HUES6 (cell line): ENCODE results near the gene EN2.
A peak's percentile ranks its signal among the peaks of the same experiment; 100 is the strongest.

ENCODE experiments used
- H3K27ac ChIP-seq: 2 replicates; pipeline ENCODE4 v1.7.0; 2013; ENCODE audit warnings: low read depth, mild to moderate bottlenecking, low read length, inconsistent platforms
- H3K27me3 ChIP-seq: 2 replicates; pipeline ENCODE4 v1.6.1; 2013; ENCODE audit warnings: low read length; ENCODE audit not compliant: control insufficient read depth, insufficient read depth
- H3K36me3 ChIP-seq: 2 replicates; pipeline ENCODE4 v1.6.1; 2013; ENCODE audit warnings: low read length; ENCODE audit not compliant: control insufficient read depth, insufficient read depth
- H3K4me1 ChIP-seq: 2 replicates; pipeline ENCODE4 v1.6.1; 2013; ENCODE audit warnings: low read length; ENCODE audit not compliant: control insufficient read depth, insufficient read depth
- H3K4me3 ChIP-seq: 2 replicates; pipeline ENCODE4 v1.5.1; 2013; ENCODE audit warnings: low read depth, low read length
- H3K9ac ChIP-seq: one replicate; pipeline ENCODE4 v1.6.1; 2013; ENCODE audit warnings: mild to moderate bottlenecking, low read length
- H3K9me3 ChIP-seq: 2 replicates; pipeline ENCODE4 v1.6.1; 2013; ENCODE audit warnings: low read depth, low read length; ENCODE audit not compliant: control insufficient read depth, insufficient read depth

Gene EN2

DNA sequence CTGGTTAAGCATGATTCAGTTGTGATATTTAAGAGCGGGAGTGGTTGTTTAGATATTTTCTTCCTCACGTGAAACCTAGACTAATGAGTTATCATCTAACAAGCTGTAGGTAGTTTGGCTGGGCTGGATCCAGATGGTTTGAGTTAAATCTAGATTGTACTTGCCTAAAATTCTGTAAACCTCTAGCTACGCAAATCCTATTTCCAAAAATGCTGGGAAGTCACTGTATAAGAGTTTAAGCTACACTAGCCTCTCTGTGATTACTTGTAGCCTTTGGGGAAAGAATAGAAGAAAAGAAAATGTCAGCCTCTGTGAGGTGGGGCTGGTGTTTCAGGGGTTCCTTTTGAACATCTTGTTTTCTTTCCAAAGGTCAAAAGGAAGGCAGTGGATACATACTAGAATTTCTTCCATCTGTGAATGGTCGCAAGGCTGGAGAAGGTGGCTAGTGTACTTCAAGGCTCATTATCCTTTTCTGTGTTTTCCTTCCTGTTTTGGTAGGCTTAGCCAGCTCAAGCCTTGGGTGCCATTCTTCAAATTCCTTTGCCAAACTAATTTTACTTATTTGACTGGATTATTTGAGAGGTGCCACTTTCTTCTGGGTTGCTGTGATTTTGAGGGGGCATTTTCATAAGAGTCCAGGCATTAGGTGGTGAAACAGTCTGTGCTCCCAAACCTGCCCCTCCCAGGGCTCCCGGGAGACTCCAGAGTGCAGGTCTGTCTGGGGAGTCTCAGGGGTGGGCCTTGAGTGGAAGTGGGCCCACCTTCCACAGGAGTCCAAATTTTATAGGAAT lies 5.2 kb upstream of the EN2 start:
- Histone ChIP-seq H3K9ac (no peak overlapping the region), H3K27me3 (peaks cover 98% of the 10 kb centered on the region), H3K4me1 (peaks cover 24% of the 10 kb centered on the region), H3K9me3 (no peaks in the 10 kb centered on the region), H3K4me3 (no peak overlapping the region), H3K27ac (no peak overlapping the region), H3K36me3 (no peaks in the 10 kb centered on the region)

DNA sequence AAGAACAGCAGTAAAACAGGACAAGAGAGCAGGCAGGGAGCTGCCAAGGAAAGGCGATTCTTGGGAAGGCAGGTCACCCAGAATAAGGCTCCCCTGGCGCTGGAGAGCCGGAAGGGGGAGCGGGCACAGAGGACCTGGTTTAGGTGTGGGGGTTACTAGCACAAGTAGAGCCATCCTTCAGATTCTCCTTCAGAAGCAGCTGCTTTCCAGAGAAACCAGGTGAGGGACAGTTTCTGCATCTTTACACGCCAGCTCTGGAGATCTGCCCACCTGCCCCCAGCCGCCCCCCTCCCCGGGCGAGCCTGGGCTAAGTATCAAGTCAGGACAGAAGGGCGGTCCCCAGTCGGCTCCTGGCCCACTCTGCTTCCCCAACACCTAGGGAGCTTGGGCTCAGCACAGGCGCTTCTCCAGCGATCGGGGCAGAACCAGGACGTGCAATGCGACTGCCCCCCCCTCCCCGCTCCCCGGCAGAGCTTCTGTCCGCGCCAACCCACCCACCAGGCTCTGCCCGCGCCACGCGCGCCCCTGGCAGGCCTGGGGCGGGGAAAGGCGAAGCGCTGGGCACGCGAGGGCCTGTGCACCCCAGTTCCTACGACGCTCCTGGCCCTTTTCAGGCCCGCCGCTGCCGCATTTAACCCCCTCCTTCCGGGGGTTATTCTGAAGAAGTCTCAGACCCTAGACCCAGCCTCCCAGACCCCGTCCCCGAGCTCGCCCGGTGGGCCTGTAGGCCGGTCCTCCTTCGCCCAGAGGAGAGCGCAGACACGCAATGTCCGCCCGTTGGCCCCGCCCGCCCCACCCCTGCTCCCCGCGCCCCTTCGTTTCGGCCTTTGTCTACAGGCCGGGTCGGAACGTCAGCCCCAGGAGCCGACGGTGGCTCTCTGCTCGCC lies 4.4 kb upstream of the EN2 start:
- Histone ChIP-seq H3K27ac (no peak overlapping the region), H3K27me3 (peaks cover 98% of the 10 kb centered on the region), H3K9me3 (no peaks in the 10 kb centered on the region), H3K36me3 (no peaks in the 10 kb centered on the region), H3K4me3 (no peak overlapping the region), H3K4me1 (peaks cover 22% of the 10 kb centered on the region), H3K9ac (no peak overlapping the region)

DNA sequence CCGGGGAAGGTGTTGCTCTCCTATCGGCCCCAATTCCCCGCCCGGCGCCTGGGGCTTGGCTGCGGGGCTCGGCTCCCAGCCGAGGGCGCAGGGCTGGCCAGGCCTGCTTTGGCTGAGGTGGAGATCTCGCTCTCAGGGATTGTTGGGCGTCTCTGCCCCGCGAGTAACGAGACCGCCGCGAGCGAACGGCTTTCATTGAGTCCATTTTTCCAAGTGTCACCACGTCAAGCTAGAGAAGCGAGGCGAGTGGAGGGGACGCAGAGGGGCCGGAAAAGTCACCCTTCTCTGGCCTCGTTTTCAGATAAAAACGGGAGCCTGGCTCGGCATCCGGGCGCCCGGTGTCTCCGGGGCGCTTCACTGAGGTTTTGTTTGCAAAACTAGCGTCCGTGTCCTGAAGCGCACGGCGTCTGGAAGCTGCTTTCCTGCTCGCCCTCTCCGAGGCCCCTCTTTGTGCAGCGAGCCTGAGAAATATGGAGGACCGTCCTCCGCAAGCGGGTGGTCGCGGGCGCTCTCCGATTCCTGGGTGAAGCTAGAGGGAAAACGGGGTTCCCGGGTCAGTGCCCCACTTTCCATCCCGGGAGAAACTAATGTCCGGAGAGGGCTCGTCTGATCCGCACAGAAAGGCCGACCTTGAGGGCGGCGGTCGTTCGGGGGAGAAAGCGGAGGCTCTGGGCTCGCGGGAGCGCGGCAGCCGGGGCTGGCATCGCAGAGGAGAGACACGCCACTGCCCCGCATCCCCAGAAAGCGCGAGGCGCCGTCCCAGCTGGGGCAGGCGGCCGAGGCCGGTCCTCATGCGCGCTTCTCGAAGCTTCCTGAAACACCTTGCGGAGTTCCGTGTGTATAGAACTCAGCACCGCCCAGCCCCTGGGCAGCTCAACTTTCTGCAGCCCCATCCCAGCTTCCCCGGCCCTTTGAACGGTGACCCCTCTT lies 3.5 kb upstream of the EN2 start:
- Histone ChIP-seq H3K9me3 (no peaks in the 10 kb centered on the region), H3K36me3 (no peaks in the 10 kb centered on the region), H3K27ac (no peak overlapping the region), H3K4me3 (peak overlapping the region; percentile 17; the same call in 1 of the 2 replicates), H3K27me3 (peaks cover 98% of the 10 kb centered on the region), H3K9ac (no peak overlapping the region), H3K4me1 (peaks cover 22% of the 10 kb centered on the region)

DNA sequence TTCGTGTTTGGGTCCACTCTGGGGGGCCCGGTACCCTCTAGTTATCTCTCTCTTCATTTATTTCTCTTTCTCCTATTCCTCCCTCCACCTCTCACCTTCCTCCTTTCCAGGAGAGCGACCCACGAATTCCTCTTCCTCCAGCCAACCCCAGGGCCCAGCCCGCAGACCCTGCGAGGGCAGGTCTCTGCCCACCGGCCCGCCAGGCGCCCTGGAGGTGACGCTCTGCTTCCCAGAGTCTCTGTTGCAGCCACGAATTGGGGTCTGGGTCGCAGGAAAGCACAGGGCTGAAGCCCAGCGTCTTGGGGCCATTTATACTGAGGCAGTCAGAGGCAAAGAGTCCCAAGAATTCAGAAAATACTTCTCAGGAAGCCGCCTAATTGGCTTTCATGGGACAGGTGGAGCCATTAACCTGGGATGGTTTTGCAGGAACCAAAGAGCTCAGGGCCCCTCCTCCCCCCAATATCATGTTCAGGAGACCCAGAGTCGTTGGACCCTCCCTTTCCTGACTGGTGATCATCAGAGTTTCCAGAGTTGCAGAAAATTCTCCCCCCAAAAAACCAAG lies 2.7 kb upstream of the EN2 start:
- H3K27ac ChIP-seq = no peak overlapping the region
- H3K27me3 ChIP-seq = peaks cover 98% of the 10 kb centered on the region
- no peak overlapping the region for H3K4me3 ChIP-seq
- H3K9me3 ChIP-seq = no peaks in the 10 kb centered on the region
- peaks cover 24% of the 10 kb centered on the region for H3K4me1 ChIP-seq
- H3K36me3 ChIP-seq = no peaks in the 10 kb centered on the region
- H3K9ac ChIP-seq = no peak overlapping the region

DNA sequence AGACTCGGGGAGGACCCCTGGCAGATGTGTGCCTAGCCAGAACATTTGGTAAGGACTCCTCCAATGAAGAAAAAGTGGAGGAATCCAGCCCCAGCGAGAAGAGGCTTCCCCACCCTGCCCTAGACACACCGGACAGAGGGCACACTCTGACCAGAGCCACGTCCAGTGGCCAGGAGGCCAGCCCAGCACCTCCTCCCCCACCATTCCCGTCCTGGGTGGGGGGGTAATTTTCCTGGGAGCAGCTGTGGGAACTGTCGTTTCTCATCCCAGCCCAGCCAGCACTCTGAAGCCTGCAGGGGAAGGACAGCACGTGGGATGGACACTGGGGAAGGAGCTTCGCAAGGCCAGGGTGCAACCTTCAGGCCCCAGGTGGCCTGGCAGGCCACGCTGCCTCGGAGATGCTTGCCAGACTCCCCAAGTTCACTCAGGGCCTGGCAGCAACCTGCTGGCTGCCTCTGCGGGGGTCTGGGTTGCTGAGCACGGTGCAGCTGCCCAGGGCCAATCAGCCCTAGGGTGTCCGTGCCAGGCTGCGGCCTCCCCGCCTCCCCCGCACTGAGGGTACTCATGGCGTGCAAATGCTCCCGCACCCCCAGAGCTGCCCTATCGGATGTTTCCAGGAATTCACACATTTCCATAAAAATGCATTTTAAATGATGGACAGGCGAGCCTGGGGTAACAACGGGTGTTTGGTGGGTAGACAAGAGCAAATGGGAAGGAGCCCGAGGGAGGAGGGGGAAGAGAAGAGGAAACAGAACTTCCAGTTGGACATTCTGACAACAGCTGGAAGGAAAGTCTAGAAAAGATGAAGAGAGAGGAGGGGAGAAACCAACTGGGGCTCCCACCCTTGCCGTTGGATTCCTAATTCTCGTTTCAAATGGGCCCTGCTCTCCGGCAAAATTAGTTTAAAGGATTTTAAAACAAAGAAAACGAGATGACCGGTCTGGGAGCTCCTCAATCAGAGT lies 1.9 kb upstream of the EN2 start:
- H3K4me3 ChIP-seq = no peak overlapping the region
- H3K4me1 ChIP-seq = peaks cover 20% of the 10 kb centered on the region; the same call in 1 of the 2 replicates
- H3K27ac ChIP-seq = no peak overlapping the region
- H3K27me3 ChIP-seq = peaks cover 98% of the 10 kb centered on the region
- no peaks in the 10 kb centered on the region for H3K9me3 ChIP-seq
- no peak overlapping the region for H3K9ac ChIP-seq
- no peaks in the 10 kb centered on the region for H3K36me3 ChIP-seq

DNA sequence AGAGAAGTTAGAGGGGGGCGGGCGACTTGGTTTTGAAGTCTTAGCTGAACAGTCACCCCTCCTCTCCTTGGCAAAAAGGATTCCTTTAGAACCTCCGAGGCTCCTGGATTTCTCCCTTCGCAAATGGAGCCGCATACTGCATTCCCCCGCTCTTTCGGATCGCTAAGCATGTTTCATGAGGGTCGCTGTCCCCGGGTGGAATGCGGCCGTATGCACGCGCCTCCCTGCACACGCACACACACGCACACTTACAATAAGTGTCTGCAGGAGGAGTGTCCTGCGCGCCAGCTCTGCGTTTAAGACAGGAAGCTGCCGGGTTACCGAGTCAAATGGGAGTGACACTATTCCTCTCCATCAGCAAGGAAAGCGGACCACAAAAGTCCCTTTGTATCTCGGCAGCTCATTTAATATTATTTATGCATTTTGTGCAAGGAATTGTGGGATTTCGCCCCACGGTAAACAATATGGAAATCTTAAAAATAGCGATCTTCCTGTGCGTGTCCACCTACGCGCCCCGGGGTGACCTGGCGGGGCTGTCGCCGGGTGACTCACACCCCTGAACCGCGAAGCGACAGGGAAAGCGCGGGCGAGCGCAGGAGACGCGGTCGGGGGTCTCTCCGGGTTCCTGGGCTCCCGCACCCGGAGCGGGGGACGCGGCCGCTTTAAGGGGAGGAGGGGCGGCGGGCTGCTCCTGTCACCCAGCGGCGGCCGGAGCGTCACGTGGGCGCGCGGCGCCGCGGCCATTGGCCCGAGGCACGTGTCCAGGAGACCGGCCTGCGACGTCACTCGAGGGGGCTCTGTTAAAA lies 988 bp upstream of the EN2 start:
- Histone ChIP-seq H3K27ac (no peak overlapping the region), H3K9me3 (no peaks in the 10 kb centered on the region), H3K27me3 (peaks cover 98% of the 10 kb centered on the region), H3K9ac (no peak overlapping the region), H3K36me3 (no peaks in the 10 kb centered on the region), H3K4me3 (peak overlapping the region; percentile 43), H3K4me1 (peaks cover 20% of the 10 kb centered on the region; the same call in 1 of the 2 replicates)

DNA sequence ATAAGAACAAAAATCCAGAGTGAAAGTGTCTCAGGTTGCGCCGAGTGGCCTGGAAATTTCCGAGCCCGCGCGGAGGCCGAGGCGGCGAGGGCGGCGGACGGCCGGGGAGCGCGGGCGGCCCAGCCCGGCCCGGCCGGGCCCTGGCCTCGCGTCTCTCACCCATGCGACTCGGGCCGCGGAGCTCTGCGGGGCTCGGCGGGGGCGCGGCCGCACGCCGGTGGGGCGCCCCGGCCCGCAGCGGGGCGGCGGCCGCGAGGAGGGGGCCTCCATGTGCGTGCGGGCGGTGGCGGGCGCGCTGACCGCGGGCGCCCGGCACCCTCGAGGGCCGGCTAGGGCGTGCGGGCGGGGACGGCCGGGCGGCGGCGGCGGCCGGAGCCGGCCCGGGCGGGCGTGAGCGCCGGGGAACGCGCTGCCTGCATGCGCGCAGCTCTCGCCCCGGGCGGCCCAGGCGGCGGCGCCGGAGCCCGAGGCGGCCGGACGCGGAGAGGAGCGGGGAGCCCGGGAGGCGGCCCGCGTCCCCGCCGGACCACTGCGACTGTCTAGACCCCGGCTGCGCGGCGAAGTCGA lies 302 bp upstream of the EN2 start:
- Histone ChIP-seq H3K9ac (no peak overlapping the region), H3K4me3 (peak overlapping the region; percentile 43), H3K4me1 (peaks cover 20% of the 10 kb centered on the region; the same call in 1 of the 2 replicates), H3K36me3 (no peaks in the 10 kb centered on the region), H3K9me3 (no peaks in the 10 kb centered on the region), H3K27me3 (peaks cover 98% of the 10 kb centered on the region), H3K27ac (no peak overlapping the region)

DNA sequence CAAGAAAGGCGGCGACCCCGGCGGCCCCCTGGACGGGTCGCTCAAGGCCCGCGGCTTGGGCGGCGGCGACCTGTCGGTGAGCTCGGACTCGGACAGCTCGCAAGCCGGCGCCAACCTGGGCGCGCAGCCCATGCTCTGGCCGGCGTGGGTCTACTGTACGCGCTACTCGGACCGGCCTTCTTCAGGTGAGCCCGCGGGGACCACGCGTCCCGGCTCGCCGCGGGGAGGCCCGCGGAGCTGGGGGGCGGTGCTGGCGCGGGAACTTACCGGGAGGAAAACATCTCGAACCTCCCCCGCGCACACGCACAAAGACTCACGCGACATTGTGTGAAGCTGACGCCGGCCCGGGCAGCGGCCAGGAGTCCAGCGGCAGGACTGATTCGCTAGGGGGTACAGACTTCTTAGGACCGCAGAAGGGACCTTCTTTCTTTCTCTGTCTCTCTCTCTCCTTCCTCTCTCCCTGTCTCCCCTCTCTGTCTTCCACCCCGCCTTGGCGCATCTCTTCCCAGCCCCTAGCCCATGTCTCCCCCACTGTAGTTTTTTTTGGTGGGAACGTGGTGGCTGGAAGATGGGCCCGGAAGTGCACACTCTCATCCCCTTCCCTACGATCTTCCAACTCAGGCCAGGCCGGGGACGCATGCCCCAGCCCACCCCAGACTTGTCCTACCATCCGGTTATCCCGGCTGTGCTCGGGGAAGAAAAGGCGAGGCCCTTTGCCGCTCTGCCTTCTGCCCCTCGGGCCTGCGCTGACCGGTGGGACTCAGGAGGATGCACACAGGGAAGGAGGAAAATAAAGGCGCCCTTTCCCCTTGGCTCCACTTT lies 1.2 kb downstream of the EN2 start:
- Histone ChIP-seq H3K9ac (no peak overlapping the region), H3K27ac (no peak overlapping the region), H3K9me3 (no peaks in the 10 kb centered on the region), H3K27me3 (peaks cover 98% of the 10 kb centered on the region), H3K4me1 (peaks cover 19% of the 10 kb centered on the region; the same call in 1 of the 2 replicates), H3K4me3 (peak overlapping the region; percentile 33; the same call in 1 of the 2 replicates), H3K36me3 (no peaks in the 10 kb centered on the region)
